Colonic mucosa (tissue), 4 donors: Measurements from ENCODE around the gene FIBCD1. TPM values are rescaled to one million over a fixed set of nuclear protein-coding genes. Genes with fewer than 3 reads are reported as not detected.

Source experiments
- DNase-seq: peaks from one replicate; pipeline ENCODE4 v3.0.0-alpha.2; 2020
- H3K27ac ChIP-seq: fragments of 200-600 bp; one replicate; pipeline ENCODE4 v1.8.0; 2021
- H3K27me3 ChIP-seq: fragments of 200-600 bp; one replicate; pipeline ENCODE4 v1.8.0; 2021
- H3K36me3 ChIP-seq: fragments of 200-600 bp; one replicate; pipeline ENCODE4 v1.8.0; 2021
- H3K4me1 ChIP-seq: fragments of 200-600 bp; one replicate; pipeline ENCODE4 v1.8.0; 2021; ENCODE audit warnings: mild to moderate bottlenecking
- H3K4me3 ChIP-seq: fragments of 200-600 bp; one replicate; pipeline ENCODE4 v1.8.0; 2021
- H3K9ac ChIP-seq, 2 donors: one replicate each; pipeline ENCODE4 v1.7.0; 2013; ENCODE audit warnings: control low read depth in 2 of 2, low read depth in 2 of 2, low read length in 2 of 2
- H3K9me3 ChIP-seq: fragments of 200-600 bp; one replicate; pipeline ENCODE4 v1.8.0; 2021
- intact Hi-C: fragments of 100-400 bp; cut with DNase I; formaldehyde crosslinking; loops from one replicate; pipeline ENCODE4 v1.14.1; 2022
- total RNA-seq, 2 donors: library from RNA; stranded (reverse); fragmentation: NEBNext Ultra II Directional in 1 of 2; extraction: Animal tissue kit (Norgen Biotek cat#: 25700) in 1 of 2; gene quantifications; one replicate each; pipeline ENCODE4 v1.2.1, GENCODE V29; 2021
- TF ChIP-seq, protein P1 (sequence below): fragments of 200-600 bp; IDR thresholded peaks from one replicate; pipeline ENCODE4 v1.8.0; 2022; ENCODE audit warnings: antibody characterized with exemption, mild to moderate bottlenecking
- donor health status: healthy.
- donor health status: DM: no; HTN: no; CAD: no.
- donor health status: DM: no; HTN: no; CAD: no.

The FIBCD1 gene
- total RNA-seq, 2 donors from 2014 or later, result 9.0 to 32.9 TPM

- TF ChIP-seq, protein P1, sequence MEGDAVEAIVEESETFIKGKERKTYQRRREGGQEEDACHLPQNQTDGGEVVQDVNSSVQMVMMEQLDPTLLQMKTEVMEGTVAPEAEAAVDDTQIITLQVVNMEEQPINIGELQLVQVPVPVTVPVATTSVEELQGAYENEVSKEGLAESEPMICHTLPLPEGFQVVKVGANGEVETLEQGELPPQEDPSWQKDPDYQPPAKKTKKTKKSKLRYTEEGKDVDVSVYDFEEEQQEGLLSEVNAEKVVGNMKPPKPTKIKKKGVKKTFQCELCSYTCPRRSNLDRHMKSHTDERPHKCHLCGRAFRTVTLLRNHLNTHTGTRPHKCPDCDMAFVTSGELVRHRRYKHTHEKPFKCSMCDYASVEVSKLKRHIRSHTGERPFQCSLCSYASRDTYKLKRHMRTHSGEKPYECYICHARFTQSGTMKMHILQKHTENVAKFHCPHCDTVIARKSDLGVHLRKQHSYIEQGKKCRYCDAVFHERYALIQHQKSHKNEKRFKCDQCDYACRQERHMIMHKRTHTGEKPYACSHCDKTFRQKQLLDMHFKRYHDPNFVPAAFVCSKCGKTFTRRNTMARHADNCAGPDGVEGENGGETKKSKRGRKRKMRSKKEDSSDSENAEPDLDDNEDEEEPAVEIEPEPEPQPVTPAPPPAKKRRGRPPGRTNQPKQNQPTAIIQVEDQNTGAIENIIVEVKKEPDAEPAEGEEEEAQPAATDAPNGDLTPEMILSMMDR, result no peak
- Histone ChIP-seq H3K27me3 (no peaks in the 10 kb centered on the region), H3K9ac (no peak overlapping the region), H3K4me1 (no peaks in the 10 kb centered on the region), H3K27ac (no peak overlapping the region), H3K36me3 (no peaks in the 10 kb centered on the region), H3K9me3 (no peaks in the 10 kb centered on the region), H3K4me3 (no peak overlapping the region)
- intact Hi-C loops, result no loop called here
- DNase-seq, result no peak
These were observed 18.2 kb downstream of the FIBCD1 start for GRCh38 chr9:130920762-130921299.

DNA sequence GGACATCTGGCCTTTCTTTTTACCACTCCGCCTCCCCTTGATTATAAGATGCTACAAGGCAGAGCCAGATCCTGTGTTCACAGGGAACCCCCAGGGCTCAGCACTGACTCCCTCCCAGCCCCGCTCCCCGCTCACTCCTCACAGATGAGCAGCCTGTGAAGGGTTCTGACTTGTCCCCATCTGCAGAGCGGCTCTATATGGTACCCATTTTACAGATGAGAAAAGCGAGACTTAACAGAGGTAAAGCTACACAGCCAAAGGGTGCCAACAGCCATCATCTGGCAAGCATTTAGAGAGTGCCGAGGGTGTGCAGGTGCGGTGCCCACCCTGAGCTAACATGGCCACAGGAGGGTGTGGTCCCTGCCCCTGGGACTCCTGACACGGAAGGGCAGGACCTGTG, 18.8 kb downstream of the FIBCD1 start:
- TF ChIP-seq, protein P1, result no peak
- H3K27me3 ChIP-seq, result no peaks in the 10 kb centered on the region
- intact Hi-C loops, result no loop called here

DNA sequence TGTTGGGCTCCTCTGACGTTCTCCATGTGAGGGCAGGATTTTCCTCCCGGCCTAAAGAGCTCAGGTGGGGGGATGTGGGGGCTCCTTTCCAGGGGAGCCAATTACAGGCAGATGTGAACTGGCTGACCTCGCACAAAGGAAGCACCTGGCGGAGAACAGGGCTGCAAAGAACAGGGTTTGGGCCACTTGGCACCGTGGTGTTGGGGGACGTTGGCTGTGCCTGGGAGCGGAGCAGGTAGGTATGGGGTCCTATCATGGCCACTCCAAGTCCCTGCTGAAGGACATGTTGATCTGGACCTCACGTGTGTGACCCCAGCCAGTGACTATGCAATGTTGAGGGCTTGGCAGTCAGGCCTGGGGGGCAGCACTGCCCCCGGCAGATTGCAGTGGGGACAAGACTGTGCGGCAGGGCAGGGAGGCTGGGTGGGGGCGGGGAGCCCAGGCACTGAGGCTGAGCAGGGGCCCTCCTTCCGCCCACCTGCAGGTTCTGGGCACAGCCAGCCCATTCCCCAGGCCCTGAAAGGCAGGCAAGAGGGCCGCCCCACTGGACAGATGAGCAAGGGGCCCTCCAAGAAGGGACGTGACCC, 19.4 kb downstream of the FIBCD1 start:
- no peak for DNase-seq
- H3K4me3 ChIP-seq, result no peak overlapping the region
- no peaks in the 10 kb centered on the region for H3K9me3 ChIP-seq
- H3K27me3 ChIP-seq, result no peaks in the 10 kb centered on the region
- intact Hi-C loops, result no loop called here
- H3K4me1 ChIP-seq, result no peaks in the 10 kb centered on the region
- no peak overlapping the region for H3K9ac ChIP-seq
- TF ChIP-seq, protein P1, result no peak
- H3K36me3 ChIP-seq, result no peaks in the 10 kb centered on the region
- H3K27ac ChIP-seq, result no peak overlapping the region

More for the DNA sequence above, 18.8 kb downstream of the FIBCD1 start:
- H3K36me3 ChIP-seq, result no peaks in the 10 kb centered on the region
- H3K9me3 ChIP-seq, result no peaks in the 10 kb centered on the region
- H3K9ac ChIP-seq, result no peak overlapping the region
- no peak overlapping the region for H3K27ac ChIP-seq
- DNase-seq, result no peak
- H3K4me3 ChIP-seq, result no peak overlapping the region
- H3K4me1 ChIP-seq, result no peaks in the 10 kb centered on the region

- intact Hi-C loops, result no loop called here
- no peak overlapping the region for H3K9ac ChIP-seq
- H3K36me3 ChIP-seq, result no peaks in the 10 kb centered on the region
- H3K27me3 ChIP-seq, result no peaks in the 10 kb centered on the region
- H3K4me3 ChIP-seq, result no peak overlapping the region
- no peaks in the 10 kb centered on the region for H3K4me1 ChIP-seq
- TF ChIP-seq, protein P1, result no peak
- H3K9me3 ChIP-seq, result no peaks in the 10 kb centered on the region
- no peak overlapping the region for H3K27ac ChIP-seq
- no peak for DNase-seq
These were observed 20.1 kb downstream of the FIBCD1 start for GRCh38 chr9:130918826-130919558.

DNA sequence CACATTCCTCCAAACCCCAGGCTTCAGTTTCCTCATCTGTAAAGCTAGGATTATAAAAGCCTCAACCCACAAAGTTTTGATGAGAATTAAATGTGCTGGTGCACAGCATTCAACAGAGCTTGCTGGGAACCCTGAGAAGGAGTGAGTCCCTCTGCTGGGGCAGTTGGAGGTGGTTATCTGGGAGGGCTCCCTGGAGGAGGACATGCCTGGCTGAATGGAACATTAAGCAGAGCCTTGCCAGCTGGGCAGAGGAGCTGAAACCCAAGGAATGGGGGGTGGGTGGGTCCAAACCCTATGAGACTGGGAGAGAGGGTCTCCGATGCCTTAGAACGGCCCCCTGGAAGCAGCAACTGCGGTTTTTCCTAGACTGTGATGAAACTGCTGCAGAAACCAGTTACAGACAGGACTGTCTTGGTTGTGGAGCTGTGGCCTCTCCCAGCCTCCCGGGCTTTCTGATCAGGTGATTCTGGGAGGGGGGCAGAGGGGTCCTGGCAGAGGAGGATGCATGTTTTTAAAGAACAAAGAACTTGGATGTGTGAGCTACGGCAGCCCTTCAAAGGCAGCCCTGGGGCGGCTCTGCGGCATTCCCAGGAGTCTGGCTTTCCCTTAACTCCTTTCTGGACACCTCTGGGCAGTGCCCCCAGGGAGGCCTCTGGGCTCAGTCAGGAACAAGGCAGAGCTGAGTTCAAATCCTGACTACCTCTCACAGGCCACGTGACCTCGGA, 20.8 kb downstream of the FIBCD1 start:
- intact Hi-C loops, result no loop called here
- no peak overlapping the region for H3K4me3 ChIP-seq
- no peaks in the 10 kb centered on the region for H3K4me1 ChIP-seq
- H3K9ac ChIP-seq, result no peak overlapping the region
- no peaks in the 10 kb centered on the region for H3K9me3 ChIP-seq
- H3K27me3 ChIP-seq, result no peaks in the 10 kb centered on the region
- no peaks in the 10 kb centered on the region for H3K36me3 ChIP-seq
- TF ChIP-seq, protein P1, result no peak
- H3K27ac ChIP-seq, result no peak overlapping the region
- no peak for DNase-seq
